Right ventricle myocardium superior (tissue), 1 donor: ENCODE data around the gene MOGAT3. TPM values are rescaled to one million over a fixed set of nuclear protein-coding genes. Genes with fewer than 3 reads are reported as not detected.

ENCODE experiments used
- ATAC-seq: fragments of 200-7000 bp; cut with Tn5 transposase; one replicate; pipeline ENCODE4 v1.9.1; 2020; ENCODE audit warnings: mild to moderate bottlenecking; ENCODE audit not compliant: poor library complexity
- DNase-seq: peaks from one replicate; pipeline ENCODE4 v3.0.0-alpha.2; 2020
- intact Hi-C: fragments of 100-400 bp; cut with DNase I; formaldehyde crosslinking; loops from one replicate; pipeline ENCODE4 v1.11.2; 2022
- total RNA-seq: library from RNA; stranded (reverse); fragmentation: NEBNext Ultra II Directional; extraction: Animal tissue kit (Norgen Biotek cat#: 25700); gene quantifications from one replicate; pipeline ENCODE4 v1.2.1, GENCODE V29; 2021
- donor health status: DM: no; HTN: yes; CAD: no; lungs with severe emphysema.

Gene MOGAT3
- total RNA-seq, 1 donor from 2014 or later, result not detected

DNA sequence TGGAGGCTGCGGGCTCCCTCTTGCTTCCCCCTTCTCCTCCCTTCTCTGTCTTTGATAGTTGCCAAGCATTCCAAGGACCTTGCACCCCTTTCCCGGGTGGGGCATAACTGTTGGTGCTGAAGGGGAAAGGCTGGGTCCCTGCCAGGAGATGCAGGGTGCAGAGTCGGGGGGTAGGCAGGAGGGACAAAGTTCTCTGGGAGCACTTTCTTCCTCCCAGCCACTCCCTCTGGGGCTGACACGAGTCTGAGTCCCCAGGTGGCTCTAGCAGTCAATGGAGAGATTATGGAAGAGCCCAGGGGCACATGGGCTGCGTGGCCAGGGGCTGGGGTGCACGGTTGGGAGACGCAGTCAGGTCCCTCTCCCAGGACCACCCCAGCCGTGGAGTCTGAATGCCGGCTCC is 34.7 kb upstream of the MOGAT3 start:
- intact Hi-C loops, result no loop called here

DNA sequence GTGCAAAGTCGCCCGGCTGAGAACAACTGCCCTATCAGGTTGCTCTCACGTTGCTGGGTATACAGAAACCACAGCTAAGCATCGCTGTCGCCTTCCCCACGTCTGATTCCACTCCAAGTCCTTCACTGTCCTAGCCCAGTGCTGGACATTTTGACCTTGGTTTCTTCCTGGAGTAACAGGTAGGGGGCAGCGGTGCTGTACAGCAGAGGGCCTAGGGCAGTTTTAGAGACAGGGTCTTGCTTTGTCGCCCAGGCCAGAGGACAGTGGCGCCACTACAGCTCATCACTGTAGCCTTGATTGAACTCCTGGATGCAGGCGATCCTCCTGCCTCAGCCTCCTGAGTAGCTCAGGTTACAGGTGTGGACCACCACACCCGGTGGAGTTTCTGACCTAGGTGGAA is 34.2 kb upstream of the MOGAT3 start:
- intact Hi-C loops, result no loop called here
- no peak for ATAC-seq
- DNase-seq, result no peak

More for the DNA sequence above, 34.7 kb upstream of the MOGAT3 start:
- ATAC-seq (no peak), DNase-seq (no peak)

DNA sequence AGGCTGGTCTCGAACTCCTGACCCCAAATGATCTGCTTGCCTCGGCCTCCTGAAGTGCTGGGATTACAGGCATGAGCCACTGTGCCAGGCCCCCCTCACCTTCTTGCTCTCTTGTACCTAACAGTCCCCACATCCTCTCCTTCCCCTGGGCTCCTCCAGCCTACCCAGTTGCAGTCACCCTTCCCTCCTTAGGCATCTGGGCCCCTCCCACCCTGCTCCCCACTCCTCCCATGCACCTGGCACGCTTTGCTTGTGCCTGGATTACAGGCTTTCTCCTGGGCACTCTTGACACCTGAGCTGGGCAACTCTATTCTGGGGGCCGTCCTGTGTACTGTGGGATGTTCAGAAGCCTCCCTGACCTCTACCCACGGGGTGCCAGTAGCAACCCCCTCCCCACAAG is 33.8 kb upstream of the MOGAT3 start:
- intact Hi-C loops, result no loop called here
- DNase-seq, result no peak
- no peak for ATAC-seq

- DNase-seq (no peak), ATAC-seq (no peak)
- intact Hi-C loops, result no loop called here
Observed at GRCh38 chr7:101233907-101234547, 33.2 kb upstream of the MOGAT3 start.

- intact Hi-C loops, result no loop called here
- ATAC-seq, result peak; percentile 41
Observed at GRCh38 chr7:101232141-101232850, 31.5 kb upstream of the MOGAT3 start.

DNA sequence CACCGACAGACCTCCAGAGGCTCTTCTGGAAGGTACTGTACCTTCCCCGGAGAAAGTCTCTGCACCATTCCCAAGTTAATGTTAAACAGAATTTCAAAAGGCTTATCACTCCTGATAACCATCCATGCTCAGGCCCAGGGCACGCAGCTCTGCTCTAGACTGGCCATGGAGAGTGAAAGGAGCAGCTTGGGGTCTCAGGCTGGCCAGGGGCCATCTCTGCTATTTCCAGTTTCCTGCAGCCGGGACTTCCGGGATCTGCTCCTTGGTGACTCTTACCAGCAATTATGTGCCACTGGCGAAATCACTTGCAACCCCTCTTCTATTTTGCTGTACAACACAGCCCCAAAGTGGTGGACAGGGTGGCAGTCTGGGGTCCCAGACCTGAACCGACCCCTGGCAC is 30.8 kb upstream of the MOGAT3 start:
- intact Hi-C loops, result no loop called here
- DNase-seq, result no peak
- ATAC-seq, result no peak

More at GRCh38 chr7:101232141-101232850, 31.5 kb upstream of the MOGAT3 start:
- DNase-seq, result no peak

DNA sequence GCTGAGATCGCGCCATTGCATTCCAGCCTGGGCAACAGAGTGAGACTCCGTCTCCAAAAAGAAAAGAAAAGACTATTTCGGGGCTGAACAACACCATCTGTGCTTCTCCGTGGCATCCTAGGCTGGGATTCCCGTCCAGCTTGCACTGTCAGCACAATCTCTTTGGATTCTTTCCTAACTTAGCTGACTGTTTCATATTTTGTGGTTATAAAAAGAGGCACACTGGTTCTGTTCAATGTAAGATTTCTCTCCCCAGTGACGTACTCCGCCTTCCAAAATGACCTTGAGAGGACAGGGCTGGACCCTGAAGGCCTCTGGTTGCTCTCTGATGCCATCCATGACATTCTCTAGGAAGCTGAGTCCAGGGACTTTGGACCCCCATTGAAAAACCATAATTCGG is 25.9 kb upstream of the MOGAT3 start:
- ATAC-seq, result no peak
- no peak for DNase-seq
- intact Hi-C loops, result no loop called here

DNA sequence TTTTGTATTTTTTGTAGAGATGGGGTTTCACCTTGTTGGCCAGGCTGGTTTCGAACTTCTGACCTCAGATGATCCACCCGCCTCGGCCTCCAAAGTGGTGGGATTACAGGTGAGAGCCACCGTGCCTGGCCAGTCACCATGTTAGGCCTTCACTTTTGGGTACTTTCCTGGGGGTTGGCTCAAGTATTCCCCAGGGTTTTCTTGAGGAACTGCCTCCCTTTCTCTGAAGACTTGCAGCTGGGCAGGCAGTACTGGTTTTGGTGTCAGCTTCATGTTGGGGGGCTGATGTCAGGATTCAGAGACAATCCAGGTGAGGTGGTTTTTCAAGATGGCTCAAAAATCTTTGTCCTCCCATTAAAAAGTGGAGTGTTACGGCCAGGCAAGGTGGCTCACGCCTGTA is 24.8 kb upstream of the MOGAT3 start:
- intact Hi-C loops, result no loop called here
- DNase-seq, result no peak
- no peak for ATAC-seq

DNA sequence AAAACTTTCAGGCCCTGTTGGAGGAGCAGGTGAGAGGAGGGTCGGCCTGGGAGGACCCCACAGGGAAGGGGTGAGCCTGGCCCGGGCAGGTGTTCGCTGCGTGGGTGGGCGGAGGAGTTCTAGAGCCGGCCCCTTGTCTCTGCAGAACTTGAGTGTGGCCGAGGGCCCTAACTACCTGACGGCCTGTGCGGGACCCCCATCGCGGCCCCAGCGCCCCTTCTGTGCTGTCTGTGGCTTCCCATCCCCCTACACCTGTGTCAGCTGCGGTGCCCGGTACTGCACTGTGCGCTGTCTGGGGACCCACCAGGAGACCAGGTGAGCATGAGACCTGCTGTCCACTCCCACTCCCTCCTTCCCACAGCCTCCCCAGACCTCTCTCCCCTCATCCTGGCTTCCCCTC is 22.7 kb upstream of the MOGAT3 start:
- intact Hi-C loops, result no loop called here
- ATAC-seq (no peak), DNase-seq (no peak)

DNA sequence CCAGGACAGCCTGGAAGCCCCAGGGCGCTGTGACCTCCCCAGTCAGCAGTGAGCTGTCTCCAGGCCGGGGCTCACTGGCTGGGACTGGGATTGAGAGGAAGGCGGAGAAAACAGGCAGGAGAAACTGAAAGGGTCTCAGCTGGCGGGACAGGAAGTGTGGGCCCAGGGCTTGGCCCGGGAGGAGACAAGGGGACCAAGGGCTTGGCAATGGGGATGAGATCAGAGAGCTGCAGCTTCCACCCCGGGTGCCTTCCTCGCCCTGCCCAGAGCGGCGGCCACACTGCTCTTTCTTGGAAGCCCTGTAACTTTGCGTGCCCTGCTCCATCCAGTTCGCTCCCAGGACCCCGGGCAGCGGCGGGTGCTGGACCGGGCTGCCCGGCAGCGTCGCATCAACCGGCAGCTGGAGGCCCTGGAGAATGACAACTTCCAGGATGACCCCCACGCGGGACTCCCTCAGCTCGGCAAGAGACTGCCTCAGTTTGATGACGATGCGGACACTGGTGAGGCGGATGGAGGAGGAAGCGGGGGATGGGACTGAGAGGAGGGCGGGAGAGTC is 21.5 kb upstream of the MOGAT3 start:
- ATAC-seq, result no peak
- intact Hi-C loops, result no loop called here
- DNase-seq, result no peak

DNA sequence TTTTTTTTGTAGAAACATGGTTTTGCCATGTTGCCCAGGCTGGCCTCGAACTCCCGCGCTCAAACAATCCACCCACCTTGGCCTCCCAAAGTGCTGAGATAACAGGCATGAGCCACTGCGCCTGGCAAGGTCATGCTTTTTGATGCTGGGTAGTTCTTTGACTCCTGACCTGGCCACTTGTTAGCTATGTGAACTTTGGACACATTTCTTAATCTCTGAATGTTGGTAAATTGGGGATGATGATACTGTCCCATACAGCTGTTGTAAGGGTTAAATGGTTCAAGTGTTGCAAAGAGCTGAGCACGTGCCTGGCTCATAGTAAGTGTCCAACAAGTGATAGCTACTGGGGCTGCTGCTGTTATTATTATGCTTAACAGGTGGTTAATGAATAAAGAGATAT is 19.5 kb upstream of the MOGAT3 start:
- intact Hi-C loops, result no loop called here
- no peak for DNase-seq

DNA sequence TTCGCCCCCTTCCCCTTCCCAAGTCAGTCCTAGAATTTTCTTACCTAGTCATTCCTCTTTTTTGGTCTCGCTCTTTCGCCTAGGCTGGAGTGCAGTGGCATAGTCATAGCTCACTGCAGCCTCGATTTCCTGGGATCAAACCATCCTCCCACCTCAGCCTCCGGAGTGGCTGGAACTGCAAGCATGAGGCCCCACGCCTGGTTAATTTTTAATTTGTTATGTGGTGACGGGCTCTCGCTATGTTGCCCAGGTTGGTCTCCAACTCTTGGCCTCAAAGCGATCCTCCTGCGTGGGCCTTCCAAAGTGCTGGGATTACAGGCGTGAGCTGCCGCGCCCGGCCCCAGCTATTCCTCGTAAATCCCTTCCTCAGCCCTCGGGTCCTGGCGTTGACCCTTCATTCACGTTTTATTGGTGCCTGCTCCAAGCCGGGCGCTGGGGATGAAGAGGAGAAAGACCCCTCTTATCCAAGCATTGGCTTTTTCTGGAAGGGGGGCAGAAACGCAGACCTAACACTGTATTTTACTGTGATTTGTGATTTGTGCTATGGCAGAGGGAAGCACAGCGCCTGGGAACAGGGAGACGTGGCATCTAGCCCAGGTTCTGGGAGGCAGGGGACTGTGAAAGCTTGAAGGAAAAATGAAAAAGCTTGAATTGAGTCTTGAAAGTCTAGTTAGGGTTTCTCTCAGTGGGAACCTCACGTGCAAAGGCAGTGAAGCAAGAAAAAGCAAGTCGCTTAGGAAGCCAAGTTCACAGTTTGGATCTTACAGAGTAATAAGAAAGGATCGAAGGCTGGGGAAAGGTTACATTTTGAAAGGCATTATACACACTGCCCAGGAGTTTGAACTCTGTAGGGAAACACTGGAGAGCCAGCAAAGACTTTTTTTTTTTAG is 17.6 kb upstream of the MOGAT3 start:
- ATAC-seq (no peak), DNase-seq (no peak)
- intact Hi-C loops, result loop anchor here (10.0 kb wide), 1 partner anchor 66 kb away; no protein-coding TSS in a partner anchor

More for the DNA sequence above, 19.5 kb upstream of the MOGAT3 start:
- ATAC-seq, result no peak

GRCh38 chr7:101217388-101218235 is 16.8 kb upstream of the MOGAT3 start, which contains the start of the genes PLOD3 and ZNHIT1:
Gene PLOD3, minus strand, starts transcription at chr7:101217581. Its CDS starts 307 bp downstream, at chr7:101217274.
Gene ZNHIT1, plus strand, starts transcription at chr7:101218165. Its CDS starts 31 bp downstream, at chr7:101218196.
- intact Hi-C loops, result loop anchor here (10.0 kb wide), 1 partner anchor 67 kb away; no protein-coding TSS in a partner anchor
- ATAC-seq (peak; percentile 94), DNase-seq (peak; percentile 98)

DNA sequence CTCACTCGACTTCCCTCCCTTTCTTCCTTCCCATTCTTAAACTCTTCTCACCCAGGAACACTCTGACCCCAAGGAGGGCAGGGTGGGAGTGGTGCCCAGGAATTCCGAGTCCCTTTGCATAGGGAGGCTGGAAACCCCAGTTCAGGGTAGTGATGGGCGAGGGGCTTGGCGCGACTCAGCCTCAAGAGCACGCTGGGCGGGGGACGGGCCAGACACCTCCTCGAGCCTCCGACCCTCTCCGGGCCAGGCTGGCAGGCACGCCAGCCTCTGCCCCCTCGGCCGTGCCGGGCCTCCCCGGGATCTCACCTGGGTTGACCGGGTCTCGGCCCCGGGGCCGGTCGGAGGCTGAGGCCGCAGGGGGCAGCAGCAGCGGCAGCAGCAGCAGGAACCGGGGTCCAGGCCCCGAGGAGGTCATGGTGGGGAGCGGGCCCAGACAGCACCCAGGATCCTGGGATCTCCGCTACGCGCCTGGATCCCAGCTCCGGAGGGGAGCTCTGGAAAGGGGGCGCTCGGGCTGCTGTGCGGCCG is 16.1 kb upstream of the MOGAT3 start:
- DNase-seq (no peak), ATAC-seq (no peak)
- intact Hi-C loops, result loop anchor here (10.0 kb wide), 1 partner anchor 68 kb away; no protein-coding TSS in a partner anchor

DNA sequence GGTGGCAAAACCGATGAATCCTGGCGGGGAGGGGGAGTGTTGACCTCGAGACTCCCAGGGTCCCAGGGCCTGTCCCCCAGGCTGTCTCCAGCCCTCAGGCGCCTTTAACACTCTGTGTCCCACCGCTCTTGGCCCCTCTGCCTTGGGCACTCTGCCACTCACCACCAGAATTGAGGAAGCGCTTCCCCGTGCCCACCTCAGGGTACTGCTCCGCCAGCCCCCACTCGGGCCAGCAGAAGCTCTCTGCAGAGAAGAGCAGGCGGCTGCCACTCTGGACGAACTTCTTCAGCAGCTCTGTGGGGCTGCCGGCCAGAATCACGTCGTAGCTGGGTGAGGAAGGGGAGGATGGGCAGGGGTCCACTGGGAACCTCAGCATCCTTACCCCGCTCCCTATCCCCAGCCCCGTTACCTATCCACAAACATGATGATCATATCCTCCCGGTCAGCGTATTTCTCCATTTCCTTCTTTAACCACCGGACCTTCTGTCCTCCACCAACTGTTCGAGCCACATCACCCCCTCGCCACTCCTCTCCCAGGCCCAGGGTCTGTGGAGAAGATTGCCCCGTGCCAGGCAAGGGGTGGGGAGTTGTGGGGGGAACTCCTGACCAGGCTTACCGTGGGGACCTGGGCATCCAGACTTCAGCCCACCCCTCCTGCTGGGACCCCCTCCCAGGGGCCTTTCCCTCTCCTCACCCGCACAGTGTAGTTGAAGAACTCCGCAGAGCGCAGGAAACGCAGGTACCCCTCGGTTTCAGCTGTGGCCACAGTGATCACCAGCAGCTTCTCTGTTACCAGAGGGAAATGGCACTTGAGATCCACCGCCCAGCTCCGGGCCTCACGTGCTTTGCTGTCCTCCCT is 15.4 kb upstream of the MOGAT3 start:
- intact Hi-C loops, result loop anchor here (10.0 kb wide), 1 partner anchor 69 kb away; no protein-coding TSS in a partner anchor
- ATAC-seq (peak; percentile 2), DNase-seq (peak; percentile 66)

GRCh38 chr7:101212014-101212413 is 11.2 kb upstream of the MOGAT3 start:
- intact Hi-C loops, result loop anchor here (10.0 kb wide), 1 partner anchor 73 kb away; no protein-coding TSS in a partner anchor
- ATAC-seq, result no peak
- DNase-seq, result no peak

- DNase-seq (no peak), ATAC-seq (no peak)
- intact Hi-C loops, result loop anchor here (10.0 kb wide), 1 partner anchor 73 kb away; no protein-coding TSS in a partner anchor
Observed at GRCh38 chr7:101211501-101211900, 10.7 kb upstream of the MOGAT3 start.
